T-helper 17 cell (primary cell): ENCODE data around the gene DLG3. TPM values are rescaled to one million over a fixed set of nuclear protein-coding genes. Genes with fewer than 3 reads are reported as not detected.

ENCODE experiments used
- ATAC-seq: fragments of 150-1000 bp; cut with Tn5 transposase; 2 replicates; pipeline ENCODE4 v1.10.0; 2021; ENCODE audit warnings: mild to moderate bottlenecking, moderate library complexity
- DNase-seq, 3 donors: peaks; one replicate each; pipeline versions ENCODE4 v3.0.0 to v3.0.0-alpha.2; 2020 to 2021
- H3K9me3 ChIP-seq: one replicate; pipeline ENCODE4 v1.7.0; 2013; ENCODE audit warnings: low read length, mild to moderate bottlenecking; ENCODE audit not compliant: control insufficient read depth, poor library complexity, severe bottlenecking
- H3K27ac Mint-ChIP-seq: one replicate; pipeline ENCODE4 v1.8.0; 2022; ENCODE audit warnings: mild to moderate bottlenecking, moderate library complexity, mixed read lengths
- H3K27me3 Mint-ChIP-seq: one replicate; pipeline ENCODE4 v1.8.0; 2022; ENCODE audit warnings: mixed read lengths
- H3K36me3 Mint-ChIP-seq: one replicate; pipeline ENCODE4 v1.8.0; 2022; ENCODE audit warnings: low read depth, mixed read lengths
- H3K4me1 Mint-ChIP-seq: one replicate; pipeline ENCODE4 v1.8.0; 2022; ENCODE audit warnings: mild to moderate bottlenecking, mixed read lengths
- H3K4me3 Mint-ChIP-seq: one replicate; pipeline ENCODE4 v1.8.0; 2022; ENCODE audit warnings: mild to moderate bottlenecking, moderate library complexity, mixed read lengths
- total RNA-seq, 4 donors: library from RNA in 2 of 4; stranded (reverse) in 2 of 4; gene quantifications; one replicate each; pipeline ENCODE4 v1.2.3 and lab custom pipeline; 2022 to 2026

DLG3 gene
- total RNA-seq, 2 donors from 2014 or later: 12.5 to 12.8 TPM

DNA sequence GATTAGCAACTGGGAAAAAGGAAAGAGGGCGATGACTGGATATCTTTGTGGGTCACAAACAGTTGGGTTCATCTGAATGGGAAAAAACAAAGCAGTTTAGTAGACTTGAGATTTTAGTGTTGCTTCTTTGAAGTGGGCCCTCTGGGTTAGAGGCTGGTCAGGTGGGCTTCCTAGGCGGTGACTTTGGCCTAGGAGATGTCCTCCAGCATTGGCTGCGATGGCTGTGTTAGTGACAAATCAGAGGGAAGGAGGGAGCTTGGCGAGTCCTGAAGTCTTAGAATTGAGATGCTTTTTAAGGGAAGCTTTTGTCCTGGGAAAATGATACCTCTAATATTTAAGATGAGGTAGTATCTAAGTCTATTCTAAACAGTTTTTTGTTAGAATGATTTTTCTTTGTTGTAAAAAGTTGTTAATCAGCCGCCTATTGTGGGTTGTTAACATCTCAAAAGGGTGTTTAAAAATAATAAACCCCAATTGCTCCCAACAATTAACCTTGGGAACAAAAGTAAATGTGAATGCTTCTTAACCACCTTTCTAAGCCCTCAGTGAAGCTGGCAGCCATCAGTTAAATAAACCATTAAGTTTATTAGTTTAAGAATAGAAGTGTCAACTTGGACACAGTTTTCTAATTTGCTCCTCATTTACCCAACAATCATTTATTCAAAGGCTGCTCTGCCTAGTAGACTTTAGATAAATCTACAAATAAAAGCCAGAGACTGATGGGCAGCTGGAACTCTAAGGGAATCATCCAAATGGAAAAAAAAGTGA lies 31.7 kb downstream of the DLG3 start:
- H3K9me3 ChIP-seq: no peaks in the 10 kb centered on the region
- DNase-seq (no peak), ATAC-seq (no peak)
- H3K27me3 Mint-ChIP-seq: no peaks in the 10 kb centered on the region
- H3K4me1 Mint-ChIP-seq: peaks cover 13% of the 10 kb centered on the region
- H3K4me3 Mint-ChIP-seq: no peak overlapping the region
- H3K27ac Mint-ChIP-seq: no peak overlapping the region
- peaks cover 3% of the 10 kb centered on the region for H3K36me3 Mint-ChIP-seq

DNA sequence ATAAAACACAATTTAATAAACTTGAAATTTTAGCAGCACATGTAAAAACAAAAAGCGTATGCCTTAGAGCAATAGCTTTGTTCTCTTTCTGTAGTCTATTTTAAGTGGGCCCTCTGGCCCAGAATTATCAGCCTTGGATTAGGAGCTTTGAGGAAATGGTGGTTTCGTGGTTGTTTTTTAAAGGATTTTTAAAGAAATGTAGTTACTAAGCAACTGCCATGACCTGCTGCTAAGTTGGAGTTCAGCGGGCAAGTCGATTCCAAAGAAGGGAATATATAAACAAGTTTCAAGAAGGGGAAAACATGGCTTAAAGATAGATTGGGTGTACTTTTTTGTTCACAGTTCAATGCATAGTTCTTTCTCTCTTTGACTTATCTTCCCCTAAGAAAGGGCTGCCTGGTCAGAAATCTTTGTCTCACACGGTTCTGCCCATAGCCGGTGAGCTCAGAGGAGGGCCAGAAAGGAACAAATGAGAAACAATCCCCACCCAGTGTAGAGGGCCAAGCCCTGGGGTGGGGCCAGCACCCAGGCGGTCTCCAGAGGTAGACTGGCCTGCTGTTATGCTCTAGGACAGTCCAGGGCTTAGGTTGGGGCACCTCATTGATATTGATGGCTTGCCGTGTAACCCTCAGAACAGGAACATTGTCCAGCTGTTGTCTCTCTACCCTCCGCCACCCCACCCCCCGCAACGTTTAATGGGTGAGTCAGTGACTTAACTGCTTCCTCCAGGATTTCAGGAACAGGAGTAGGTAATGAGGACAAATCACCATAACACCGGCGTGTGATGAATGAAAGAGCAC lies 32.5 kb downstream of the DLG3 start:
- ATAC-seq: no peak
- no peak for DNase-seq
- H3K9me3 ChIP-seq: no peaks in the 10 kb centered on the region
- H3K27ac Mint-ChIP-seq: no peak overlapping the region
- H3K36me3 Mint-ChIP-seq: peaks cover 7% of the 10 kb centered on the region
- peaks cover 14% of the 10 kb centered on the region for H3K4me1 Mint-ChIP-seq
- H3K4me3 Mint-ChIP-seq: no peak overlapping the region
- no peaks in the 10 kb centered on the region for H3K27me3 Mint-ChIP-seq

GRCh38 chrX:70477734-70478075 lies 33.1 kb downstream of the DLG3 start:
- DNase-seq: no peak
- H3K4me3 Mint-ChIP-seq: no peak overlapping the region
- H3K27ac Mint-ChIP-seq: no peak overlapping the region
- H3K27me3 Mint-ChIP-seq: no peaks in the 10 kb centered on the region
- peaks cover 7% of the 10 kb centered on the region for H3K36me3 Mint-ChIP-seq
- H3K9me3 ChIP-seq: no peaks in the 10 kb centered on the region
- ATAC-seq: no peak
- H3K4me1 Mint-ChIP-seq: peaks cover 14% of the 10 kb centered on the region

- Mint-ChIP-seq H3K36me3 (peaks cover 7% of the 10 kb centered on the region), H3K27ac (no peak overlapping the region), H3K4me1 (peaks cover 11% of the 10 kb centered on the region), H3K27me3 (no peaks in the 10 kb centered on the region), H3K4me3 (no peak overlapping the region)
- DNase-seq: no peak
- H3K9me3 ChIP-seq: no peaks in the 10 kb centered on the region
- no peak for ATAC-seq
These were observed 34.1 kb downstream of the DLG3 start for GRCh38 chrX:70478526-70479245.

DNA sequence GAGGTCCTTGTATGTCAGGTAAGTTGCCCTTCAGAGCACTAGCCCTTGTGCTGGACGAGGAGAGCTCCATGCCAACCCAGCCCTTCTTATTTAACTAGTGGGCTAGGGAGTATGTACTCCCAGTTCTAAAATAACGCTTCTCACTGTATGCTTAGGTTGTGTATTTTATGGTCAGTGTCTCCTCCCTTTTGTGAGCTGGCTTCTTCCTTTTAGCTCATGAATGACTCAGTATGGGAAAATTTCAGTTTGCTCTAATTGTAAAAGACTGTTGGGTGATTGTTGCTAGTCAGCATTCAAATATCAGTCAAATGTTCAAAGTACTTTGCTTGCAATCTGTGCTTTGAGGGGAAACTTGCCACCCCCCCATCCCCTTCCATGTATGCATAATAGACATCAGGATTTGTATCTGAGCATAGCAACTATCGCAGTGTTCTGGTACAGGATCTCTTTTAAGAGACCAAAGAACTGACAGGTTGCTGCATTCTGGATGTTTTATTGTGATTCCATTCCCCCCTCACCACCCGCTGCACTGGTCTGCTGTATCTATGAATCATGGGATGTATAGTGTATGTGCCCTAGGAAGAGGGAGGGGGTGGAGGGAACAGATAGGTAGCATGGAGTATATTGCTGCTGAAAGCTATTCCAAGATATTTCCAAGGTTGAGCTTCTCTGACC lies 34.7 kb downstream of the DLG3 start:
- Mint-ChIP-seq H3K27me3 (no peaks in the 10 kb centered on the region), H3K36me3 (peaks cover 4% of the 10 kb centered on the region), H3K4me1 (peaks cover 6% of the 10 kb centered on the region), H3K4me3 (no peak overlapping the region), H3K27ac (no peak overlapping the region)
- H3K9me3 ChIP-seq: no peaks in the 10 kb centered on the region
- ATAC-seq: no peak
- DNase-seq: no peak

- Mint-ChIP-seq H3K27me3 (no peaks in the 10 kb centered on the region), H3K27ac (no peak overlapping the region), H3K4me1 (peaks cover 6% of the 10 kb centered on the region), H3K4me3 (no peak overlapping the region), H3K36me3 (peaks cover 4% of the 10 kb centered on the region)
- no peaks in the 10 kb centered on the region for H3K9me3 ChIP-seq
- no peak for ATAC-seq
- DNase-seq: no peak
These were observed 35.5 kb downstream of the DLG3 start for GRCh38 chrX:70479922-70480659.

GRCh38 chrX:70480660-70481018 lies 36.0 kb downstream of the DLG3 start:
- no peak for DNase-seq
- Mint-ChIP-seq H3K27me3 (no peaks in the 10 kb centered on the region), H3K27ac (no peak overlapping the region), H3K36me3 (peaks cover 4% of the 10 kb centered on the region), H3K4me3 (no peak overlapping the region), H3K4me1 (peaks cover 6% of the 10 kb centered on the region)
- no peak for ATAC-seq
- H3K9me3 ChIP-seq: no peaks in the 10 kb centered on the region

GRCh38 chrX:70481471-70482270 lies 37.0 kb downstream of the DLG3 start:
- H3K9me3 ChIP-seq: no peaks in the 10 kb centered on the region
- DNase-seq (no peak), ATAC-seq (no peak)
- Mint-ChIP-seq H3K27ac (peak overlapping the region; percentile 29), H3K36me3 (peaks cover 4% of the 10 kb centered on the region), H3K4me3 (no peak overlapping the region), H3K27me3 (no peaks in the 10 kb centered on the region), H3K4me1 (peaks cover 6% of the 10 kb centered on the region)

DNA sequence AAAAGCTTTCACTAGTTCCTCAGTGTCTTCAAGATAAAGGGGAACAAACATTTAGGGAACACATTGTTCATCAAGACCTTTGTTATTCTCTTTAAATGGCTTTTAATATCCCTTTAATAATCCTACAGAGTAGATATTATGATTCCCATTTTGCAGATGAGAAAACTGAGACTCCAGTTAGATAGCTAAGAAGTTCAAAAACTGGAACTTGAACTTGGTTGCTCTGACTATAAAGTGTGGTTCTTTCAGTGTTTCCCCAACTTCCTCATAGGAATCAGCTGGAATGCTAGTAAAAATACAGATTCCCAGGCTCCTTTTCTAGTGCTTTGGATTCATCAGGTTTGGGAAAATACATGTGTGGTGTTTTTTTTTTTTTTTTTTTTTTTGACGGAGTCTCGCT lies 37.7 kb downstream of the DLG3 start:
- H3K36me3 Mint-ChIP-seq: peaks cover 4% of the 10 kb centered on the region
- H3K4me1 Mint-ChIP-seq: peaks cover 6% of the 10 kb centered on the region
- no peak overlapping the region for H3K4me3 Mint-ChIP-seq
- H3K27ac Mint-ChIP-seq: no peak overlapping the region
- H3K9me3 ChIP-seq: no peaks in the 10 kb centered on the region
- H3K27me3 Mint-ChIP-seq: no peaks in the 10 kb centered on the region
- DNase-seq (no peak), ATAC-seq (no peak)

DNA sequence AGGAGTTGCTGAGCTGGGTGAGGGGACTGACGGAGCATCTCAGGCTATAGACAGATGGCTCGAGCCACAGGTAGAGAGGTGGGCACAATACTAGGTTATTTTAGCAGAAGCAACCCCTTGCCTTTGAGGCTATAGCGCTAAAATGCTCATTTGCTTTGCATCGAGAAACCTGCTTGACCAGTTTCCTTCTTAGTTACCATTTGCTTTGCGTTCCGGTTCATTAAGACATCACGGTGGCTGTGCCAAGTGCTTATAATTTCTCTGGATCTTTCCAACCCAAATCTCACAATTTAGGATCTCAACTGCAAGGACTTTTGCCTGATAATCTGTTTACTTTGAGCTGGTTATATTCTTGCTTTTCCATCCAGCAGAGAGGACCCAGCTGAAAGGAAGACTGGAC lies 40.8 kb downstream of the DLG3 start:
- no peaks in the 10 kb centered on the region for H3K27me3 Mint-ChIP-seq
- peak overlapping the region; percentile 27 for H3K27ac Mint-ChIP-seq
- no peak for DNase-seq
- no peak overlapping the region for H3K4me3 Mint-ChIP-seq
- no peaks in the 10 kb centered on the region for H3K9me3 ChIP-seq
- H3K4me1 Mint-ChIP-seq: peaks cover 6% of the 10 kb centered on the region
- no peak for ATAC-seq
- H3K36me3 Mint-ChIP-seq: peaks cover 4% of the 10 kb centered on the region

DNA sequence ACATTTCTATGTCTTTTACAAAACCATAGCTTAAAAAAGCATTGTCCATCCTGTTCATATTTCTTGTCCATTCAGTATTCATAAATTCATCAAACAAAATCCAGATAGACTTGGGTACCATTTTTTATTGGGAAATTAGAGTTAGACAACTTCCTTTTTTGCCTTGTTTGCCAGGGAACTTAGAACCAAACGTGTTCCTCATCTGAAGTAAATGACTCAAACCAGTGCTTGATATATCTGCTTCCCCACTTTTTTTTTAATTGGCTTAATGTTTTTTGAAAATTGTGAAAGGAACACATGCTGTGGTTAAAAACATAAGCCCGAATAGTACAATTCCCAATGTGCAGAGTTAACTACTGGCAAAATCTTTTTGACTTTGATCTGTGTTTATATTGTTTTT lies 44.2 kb downstream of the DLG3 start:
- ATAC-seq (no peak), DNase-seq (no peak)
- Mint-ChIP-seq H3K4me1 (no peaks in the 10 kb centered on the region), H3K36me3 (no peaks in the 10 kb centered on the region), H3K27ac (no peak overlapping the region), H3K27me3 (no peaks in the 10 kb centered on the region), H3K4me3 (no peak overlapping the region)
- H3K9me3 ChIP-seq: no peaks in the 10 kb centered on the region

GRCh38 chrX:70494441-70494840 lies 49.8 kb downstream of the DLG3 start:
- H3K36me3 Mint-ChIP-seq: peaks cover 2% of the 10 kb centered on the region

More at GRCh38 chrX:70494441-70494840, 49.8 kb downstream of the DLG3 start:
- Mint-ChIP-seq H3K27me3 (no peaks in the 10 kb centered on the region), H3K27ac (no peak overlapping the region), H3K4me1 (no peaks in the 10 kb centered on the region), H3K4me3 (no peak overlapping the region)
- no peaks in the 10 kb centered on the region for H3K9me3 ChIP-seq
- no peak for ATAC-seq
- DNase-seq: no peak
